ENCODE data around the gene NISCH.

NISCH gene

GRCh38 chr3:52455283-52456168, at the start of gene NISCH:
TSS of gene NISCH (plus strand) at chr3:52455604. CDS start at chr3:52455642, 38 bp downstream.
- Histone ChIP-seq H3K4me3 (ENCODE audit: low read length) (peak within 1 kb of the TSS; percentile 91), H3K4me2 (ENCODE audit: low read length) (peak within 1 kb of the TSS; percentile 90), H3K4me1 (ENCODE audit: control insufficient read depth, low read length) (peaks cover 23% of the 10 kb centered on the region), H3K36me3 (ENCODE audit: control insufficient read depth, low read length) (peaks cover 38% of the 10 kb centered on the region), H4K20me1 (ENCODE audit: control insufficient read depth, insufficient read depth, low read depth, low read length) (no peaks in the 10 kb centered on the region), H3K9me3 (ENCODE audit: control insufficient read depth, insufficient read depth, low read length) (no peaks in the 10 kb centered on the region), H3K79me2 (ENCODE audit: control insufficient read depth, low read length) (peaks cover 32% of the 10 kb centered on the region), H3K27ac (ENCODE audit: low read depth, low read length) (peak within 1 kb of the TSS; percentile 35), H3K27me3 (ENCODE audit: control insufficient read depth, low read length) (no peaks in the 10 kb centered on the region), H3K9me2 (replicated peaks; ENCODE audit: control insufficient read depth, low read length) (no peaks in the 10 kb centered on the region), H3F3A (ENCODE audit: control insufficient read depth, insufficient read depth) (no peaks in the 10 kb centered on the region)
- TF ChIP-seq CTCF (IDR thresholded peaks at IDR 0.05; ENCODE audit: low read depth, low read length, poor library complexity, severe bottlenecking) (no peak), EZH2phosphoT487 (IDR thresholded peaks at IDR 0.05; ENCODE audit: borderline replicate concordance, low read length) (no peak)

- H3K9me2 ChIP-seq (replicated peaks; ENCODE audit: control insufficient read depth, low read length): no peaks in the 10 kb centered on the region
- H3K27ac ChIP-seq (ENCODE audit: low read depth, low read length): no peak overlapping the region
- peaks cover 4% of the 10 kb centered on the region for H3F3A ChIP-seq (ENCODE audit: control insufficient read depth, insufficient read depth)
- H3K9me3 ChIP-seq (ENCODE audit: control insufficient read depth, insufficient read depth, low read length): no peaks in the 10 kb centered on the region
- no peak overlapping the region for H3K4me2 ChIP-seq (ENCODE audit: low read length)
- H3K27me3 ChIP-seq (ENCODE audit: control insufficient read depth, low read length): no peaks in the 10 kb centered on the region
- peaks cover 35% of the 10 kb centered on the region for H3K79me2 ChIP-seq (ENCODE audit: control insufficient read depth, low read length)
- H3K4me1 ChIP-seq (ENCODE audit: control insufficient read depth, low read length): peaks cover 15% of the 10 kb centered on the region
- peaks cover 80% of the 10 kb centered on the region for H3K36me3 ChIP-seq (ENCODE audit: control insufficient read depth, low read length)
- TF ChIP-seq CTCF (IDR thresholded peaks at IDR 0.05; ENCODE audit: low read depth, low read length, poor library complexity, severe bottlenecking) (no peak), EZH2phosphoT487 (IDR thresholded peaks at IDR 0.05; ENCODE audit: borderline replicate concordance, low read length) (no peak)
- peaks cover 4% of the 10 kb centered on the region; the same call in 1 of the 2 replicates for H4K20me1 ChIP-seq (ENCODE audit: control insufficient read depth, insufficient read depth, low read depth, low read length)
- no peak overlapping the region for H3K4me3 ChIP-seq (ENCODE audit: low read length)
Measured at GRCh38 chr3:52406231-52406661, 49.2 kb upstream of the NISCH start.

- peaks cover 7% of the 10 kb centered on the region for H3F3A ChIP-seq (ENCODE audit: control insufficient read depth, insufficient read depth)
- H3K79me2 ChIP-seq (ENCODE audit: control insufficient read depth, low read length): peaks cover 41% of the 10 kb centered on the region
- no peak for TF ChIP-seq CTCF (IDR thresholded peaks at IDR 0.05; ENCODE audit: low read depth, low read length, poor library complexity, severe bottlenecking)
- no peak for TF ChIP-seq EZH2phosphoT487 (IDR thresholded peaks at IDR 0.05; ENCODE audit: borderline replicate concordance, low read length)
- no peak overlapping the region for H3K4me3 ChIP-seq (ENCODE audit: low read length)
- H3K4me1 ChIP-seq (ENCODE audit: control insufficient read depth, low read length): peaks cover 22% of the 10 kb centered on the region
- no peaks in the 10 kb centered on the region for H3K27me3 ChIP-seq (ENCODE audit: control insufficient read depth, low read length)
- H4K20me1 ChIP-seq (ENCODE audit: control insufficient read depth, insufficient read depth, low read depth, low read length): peaks cover 4% of the 10 kb centered on the region; the same call in 1 of the 2 replicates
- no peak overlapping the region for H3K4me2 ChIP-seq (ENCODE audit: low read length)
- no peaks in the 10 kb centered on the region for H3K9me3 ChIP-seq (ENCODE audit: control insufficient read depth, insufficient read depth, low read length)
- no peaks in the 10 kb centered on the region for H3K9me2 ChIP-seq (replicated peaks; ENCODE audit: control insufficient read depth, low read length)
- H3K27ac ChIP-seq (ENCODE audit: low read depth, low read length): no peak overlapping the region
- peaks cover 73% of the 10 kb centered on the region for H3K36me3 ChIP-seq (ENCODE audit: control insufficient read depth, low read length)
Measured at GRCh38 chr3:52406791-52407510, 48.5 kb upstream of the NISCH start.

All from DOHH2 (cell line).